ENCODE measurements around the gene RAB1B.
"Not testable (repeated sequence)": the region's sequence is repeated elsewhere in the genome, so short reads cannot be mapped to it uniquely, and the experiment has no call there.

Gene RAB1B

DNA sequence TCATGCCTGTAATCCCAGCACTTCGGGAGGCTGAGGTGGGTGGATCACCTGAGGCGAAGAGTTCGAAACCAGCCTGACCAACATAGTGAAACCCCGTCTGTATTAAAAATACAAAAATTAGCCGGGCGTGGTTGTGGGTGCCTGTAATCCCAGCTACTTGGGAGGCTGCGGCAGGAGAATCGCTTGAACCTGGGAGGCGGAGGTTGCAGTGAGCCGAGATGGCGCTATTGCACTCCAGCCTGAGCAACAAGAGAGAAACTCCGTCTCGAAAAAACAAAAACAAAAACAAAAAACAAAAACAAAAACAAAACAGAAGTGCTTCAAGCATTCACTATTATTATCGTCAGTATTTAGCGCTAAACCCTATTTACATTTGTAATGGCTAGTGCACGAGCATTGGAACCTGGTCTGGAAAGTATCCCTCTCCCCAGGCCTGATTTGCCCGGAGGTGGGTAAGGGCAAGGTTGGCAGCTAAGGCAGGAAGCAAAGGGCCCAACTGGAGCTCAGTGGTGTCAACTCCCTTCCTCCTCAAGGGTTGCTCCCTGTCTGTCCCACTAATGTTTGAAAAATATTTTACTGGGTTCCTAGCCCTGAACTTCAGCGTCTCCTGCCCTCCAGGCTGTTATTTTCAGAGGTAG lies 42.5 kb downstream of the RAB1B start:
- DNase-seq: not testable (repeated sequence)

DNA sequence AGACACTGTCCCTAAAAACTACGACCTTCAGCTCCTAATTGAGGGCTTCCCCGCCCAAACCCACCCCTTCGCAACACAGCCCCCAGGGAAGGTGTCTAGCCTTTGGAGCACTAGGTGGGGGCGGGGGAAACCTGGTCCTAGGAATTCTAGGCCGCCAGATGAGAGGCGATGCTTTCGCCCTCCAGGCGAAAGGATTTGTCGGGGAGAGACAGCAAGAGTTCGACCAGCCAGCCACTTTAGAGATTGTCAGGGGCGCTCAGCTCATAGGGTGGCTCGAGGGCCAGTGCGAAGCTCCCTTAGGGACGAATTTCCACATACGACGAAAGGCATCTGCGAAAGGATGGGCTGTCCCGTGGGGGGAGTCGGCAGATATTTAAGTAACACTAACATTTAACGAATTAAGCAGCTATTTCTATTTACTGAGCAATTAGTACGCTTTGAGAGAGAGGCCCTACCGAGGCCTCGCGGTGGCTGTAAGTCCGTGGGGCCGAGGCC lies 43.1 kb downstream of the RAB1B start:
- no peak for DNase-seq

DNA sequence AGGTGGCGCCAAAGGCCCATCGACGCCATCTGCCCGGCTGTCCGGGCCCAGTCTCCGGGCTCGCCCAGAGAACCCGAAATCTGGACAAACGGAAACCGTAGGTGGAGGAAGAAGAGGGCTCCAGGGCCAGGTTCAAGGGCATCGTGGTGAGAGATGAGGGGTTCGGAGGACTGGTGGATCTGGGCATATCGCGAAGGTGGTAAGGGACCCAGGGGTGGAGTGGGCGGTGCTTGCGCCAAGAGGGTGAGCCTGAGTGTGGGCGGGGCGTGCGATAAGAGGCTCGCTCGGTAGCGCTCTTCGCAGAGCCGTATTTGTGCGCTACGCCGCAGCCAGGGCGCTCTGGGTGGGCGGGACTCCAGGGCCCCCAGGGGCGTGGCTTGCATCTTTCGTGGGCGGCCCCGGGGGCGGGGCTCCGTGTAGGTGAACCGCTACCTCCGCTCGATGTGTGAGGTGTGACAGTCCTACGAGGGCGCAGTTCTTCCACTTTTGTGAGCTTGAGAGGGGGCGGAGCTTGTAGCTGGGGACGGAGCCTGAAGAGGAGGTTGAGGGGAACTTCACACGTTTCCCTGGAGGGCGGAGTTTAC lies 43.6 kb downstream of the RAB1B start:
- DNase-seq: peak; percentile 88 to 99 (median 96)

DNA sequence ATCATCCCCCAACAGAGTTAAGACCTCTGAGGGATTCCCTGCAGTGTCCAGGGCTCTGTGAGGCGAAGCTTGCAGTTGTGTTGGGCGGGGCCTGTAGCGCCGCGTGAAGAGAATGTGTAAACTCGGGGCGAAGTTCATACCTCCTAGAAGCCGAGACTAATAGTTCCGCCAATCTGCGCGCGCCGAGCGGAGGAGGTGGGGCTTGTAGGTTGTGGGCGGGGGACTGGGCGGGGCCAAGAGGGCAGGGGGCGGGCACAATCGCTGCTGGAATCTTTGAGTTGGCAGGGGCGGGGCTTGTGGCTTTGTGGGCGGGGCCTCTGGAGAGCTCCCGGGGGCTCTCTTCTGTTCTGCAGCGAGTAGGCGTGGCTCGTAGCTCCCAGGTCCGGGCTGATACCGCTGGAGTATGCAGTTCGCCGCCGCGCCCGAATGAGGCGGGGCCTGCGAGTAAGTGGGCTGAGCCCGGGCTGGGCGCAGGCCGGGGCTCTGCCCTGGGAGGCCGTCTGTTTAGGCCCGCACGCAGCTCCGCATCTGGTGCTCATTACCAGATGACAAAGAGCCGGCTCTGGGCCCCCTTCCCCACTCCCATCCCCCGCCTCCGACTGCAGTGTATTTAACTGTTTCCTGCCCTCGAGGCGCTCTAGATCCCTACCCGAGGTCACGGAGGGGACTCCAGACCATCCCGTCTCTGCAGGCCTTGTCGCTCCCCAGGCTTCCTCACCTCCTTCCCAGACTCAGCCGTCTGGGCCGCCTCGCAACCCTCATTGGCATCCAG lies 44.3 kb downstream of the RAB1B start:
- peak; percentile 97 to 100 (median 98) for DNase-seq

DNA sequence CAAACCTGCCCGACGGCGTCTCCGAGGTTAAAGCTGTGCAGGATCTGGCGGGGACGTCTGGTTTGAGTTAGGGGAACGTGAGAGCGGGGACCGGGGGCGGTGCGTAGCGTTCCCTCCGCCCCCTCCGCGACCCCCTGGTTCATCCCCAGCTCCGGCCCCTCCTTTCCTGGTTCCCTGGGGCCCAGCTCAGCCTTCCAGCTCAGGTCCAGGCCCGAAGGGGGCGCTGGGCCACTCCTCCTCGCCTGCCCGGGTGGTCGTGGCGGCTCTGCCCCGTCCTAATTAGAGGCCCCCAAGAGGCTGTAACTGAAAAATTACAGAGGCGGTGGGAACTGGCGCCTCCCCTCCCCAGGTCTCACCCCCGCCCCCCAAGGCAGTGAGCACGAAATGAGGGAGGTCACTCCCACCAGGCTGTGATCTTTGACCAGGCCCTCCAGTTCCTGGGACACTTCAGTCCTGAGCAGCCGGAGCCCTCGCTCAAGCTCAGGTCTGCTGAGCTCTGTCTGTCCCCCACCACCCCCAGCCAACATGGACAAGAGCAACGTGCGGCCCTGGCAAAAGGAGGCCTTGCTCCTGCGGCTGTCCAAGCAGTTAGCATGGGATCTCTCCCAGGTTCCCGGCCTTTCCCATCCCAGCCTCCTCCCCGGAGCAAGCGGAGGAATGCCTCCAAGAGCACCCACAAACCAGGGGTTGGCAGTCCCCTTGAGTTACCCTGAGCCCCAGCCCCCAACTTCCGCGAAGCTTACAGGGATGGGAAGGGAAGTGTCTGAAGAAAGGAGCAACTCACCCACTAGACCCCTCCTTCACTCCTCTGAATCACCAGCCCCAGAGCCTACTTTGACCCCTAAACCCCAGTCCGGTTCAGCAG lies 45.1 kb downstream of the RAB1B start:
- DNase-seq: no peak

DNA sequence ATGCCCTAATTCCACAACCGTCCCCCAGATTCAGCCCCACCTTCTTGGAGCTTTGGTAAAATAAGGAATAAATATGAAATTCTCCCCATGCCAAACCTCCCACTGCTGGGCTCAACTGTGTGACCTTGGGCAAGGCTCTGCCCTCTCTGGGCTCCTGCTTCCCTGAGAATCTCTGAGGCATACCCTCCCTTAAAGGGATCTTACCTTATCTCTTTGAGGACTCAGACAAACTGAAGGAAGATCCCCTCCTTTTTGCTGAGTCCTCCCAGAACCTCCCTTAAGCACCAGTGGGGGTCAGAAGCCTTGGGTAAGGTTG lies 45.7 kb downstream of the RAB1B start:
- no peak for DNase-seq

DNA sequence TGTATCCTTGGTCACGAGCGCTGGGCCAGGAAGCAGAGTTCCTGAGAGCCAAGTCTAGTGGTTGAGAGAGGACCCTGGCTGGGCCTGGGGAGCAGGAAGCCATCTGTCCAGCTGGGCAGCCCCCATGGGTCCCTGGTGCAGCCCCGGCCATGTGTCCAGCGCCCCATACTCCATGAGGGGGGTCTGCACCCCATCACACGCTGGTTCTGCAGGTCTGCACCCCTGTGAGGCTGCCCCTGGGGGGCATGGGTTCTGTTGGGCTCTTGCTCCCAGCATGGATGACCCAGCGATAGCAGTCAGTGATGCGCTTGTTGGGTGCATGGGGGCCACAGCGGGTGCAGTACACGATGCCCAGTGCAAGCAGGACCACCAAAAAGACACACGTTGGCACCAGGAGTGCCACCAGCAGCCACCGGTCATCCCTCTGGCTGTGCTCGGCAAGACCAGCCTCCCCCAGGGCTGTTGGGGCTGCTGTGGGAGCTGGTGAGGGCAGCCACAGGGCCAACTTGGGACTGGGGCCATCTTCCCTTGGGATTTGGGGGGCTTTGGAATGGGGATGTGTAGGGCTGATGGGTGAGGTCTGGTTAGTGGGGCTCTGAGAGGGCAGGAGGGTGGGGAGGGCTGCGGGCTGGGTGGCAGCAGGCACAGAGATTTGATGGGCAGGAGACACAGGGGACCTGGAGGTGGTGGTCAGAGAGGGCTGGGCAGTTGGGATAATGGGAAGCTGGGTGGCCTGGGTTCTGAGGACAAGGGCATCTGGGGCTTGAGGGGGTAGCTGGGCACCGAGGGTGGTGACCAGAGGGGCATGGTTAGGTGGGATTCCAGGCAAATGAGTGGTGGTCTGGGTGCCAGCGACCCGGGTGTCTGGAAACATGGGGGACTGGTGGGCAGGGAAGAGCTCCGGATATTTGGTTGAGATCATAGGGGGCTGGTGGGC lies 46.4 kb downstream of the RAB1B start:
- DNase-seq: no peak

DNA sequence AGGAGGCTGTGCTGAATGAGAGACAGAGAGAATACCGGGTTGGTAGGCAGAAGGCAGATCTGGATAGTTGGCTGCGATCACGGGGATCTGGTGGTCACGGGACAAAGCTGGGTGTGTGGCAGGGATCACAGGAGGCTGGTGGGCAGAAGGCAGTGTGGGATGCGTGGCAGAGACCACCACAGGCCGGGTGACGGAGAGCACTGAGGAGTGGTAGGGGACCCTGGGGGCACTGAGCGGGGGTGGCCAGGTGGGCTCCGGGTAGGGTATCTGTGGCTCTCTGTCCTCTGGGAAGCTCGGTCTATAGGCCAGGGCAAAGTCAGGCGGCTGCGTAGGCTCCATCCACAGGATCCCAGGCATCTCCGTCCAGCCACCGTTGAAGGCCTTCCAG lies 47.1 kb downstream of the RAB1B start:
- no peak for DNase-seq

DNA sequence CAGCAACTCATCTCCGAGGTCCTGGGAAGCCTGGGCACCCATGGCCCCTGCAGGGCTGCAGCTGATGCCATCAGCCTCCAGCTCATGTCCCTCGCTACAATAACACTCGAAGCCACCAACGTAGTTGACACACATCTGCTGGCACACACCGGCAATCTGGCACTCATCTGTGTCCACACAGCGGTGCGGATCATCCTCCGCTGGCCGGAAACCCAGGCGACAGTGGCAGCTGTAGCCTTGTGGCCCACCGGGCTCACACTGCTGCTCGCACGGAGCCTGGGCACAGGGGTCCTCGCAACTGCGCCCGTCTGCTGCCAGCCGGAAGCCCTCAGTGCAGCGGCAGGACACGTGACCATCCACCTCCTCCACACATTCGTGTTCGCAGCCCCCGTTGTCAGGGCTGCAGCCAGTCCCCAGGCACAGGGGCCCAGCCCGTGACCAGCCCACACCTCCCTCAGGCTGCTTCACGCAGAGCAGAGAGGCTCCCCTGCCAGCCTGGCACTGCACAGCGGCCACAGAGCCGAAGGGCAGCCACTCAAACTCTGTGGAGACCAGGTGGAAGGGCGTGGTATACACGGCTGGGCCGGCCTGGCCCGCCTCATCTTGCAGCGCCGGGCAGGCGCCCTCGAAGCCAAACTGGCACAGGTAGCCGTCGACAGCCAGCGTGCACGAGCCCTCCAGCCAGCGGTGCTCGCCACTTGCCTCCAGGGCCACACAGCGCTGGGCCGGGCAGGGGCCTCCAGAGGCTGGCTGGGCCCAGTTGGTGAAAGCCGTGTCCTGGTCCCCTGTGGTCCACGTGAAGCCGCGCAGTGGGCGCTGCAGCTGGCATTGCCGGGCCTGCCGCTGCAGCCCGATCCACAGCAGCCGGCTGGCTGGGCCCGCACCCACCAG lies 47.7 kb downstream of the RAB1B start:
- no peak for DNase-seq

DNA sequence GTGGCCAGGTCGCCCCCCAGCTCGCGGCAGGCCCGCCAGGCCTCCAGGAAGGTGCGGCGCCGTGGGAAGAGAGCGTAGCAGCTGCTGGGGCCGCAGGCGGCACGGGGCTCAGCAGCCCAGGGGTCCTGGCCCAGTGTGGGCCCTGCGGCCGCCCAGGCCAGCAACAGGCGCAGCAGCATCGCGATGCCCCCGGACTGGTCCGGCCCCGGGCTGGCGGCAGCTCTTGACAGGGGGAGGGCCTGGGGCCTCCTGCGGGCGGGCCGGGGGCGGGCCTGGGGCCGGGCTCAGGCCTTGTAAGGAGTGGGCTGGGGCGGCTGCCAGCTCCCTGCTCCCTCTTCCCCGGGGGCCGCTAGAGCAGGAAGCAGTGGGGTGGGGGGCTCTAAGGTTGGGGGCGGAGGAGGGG lies 48.4 kb downstream of the RAB1B start, which contains the start of gene CD248:
TSS of gene CD248 (minus strand) at position 196 of the 403 bp plus-strand sequence. CDS start at position 179, 17 bp downstream.
- no peak for DNase-seq

DNA sequence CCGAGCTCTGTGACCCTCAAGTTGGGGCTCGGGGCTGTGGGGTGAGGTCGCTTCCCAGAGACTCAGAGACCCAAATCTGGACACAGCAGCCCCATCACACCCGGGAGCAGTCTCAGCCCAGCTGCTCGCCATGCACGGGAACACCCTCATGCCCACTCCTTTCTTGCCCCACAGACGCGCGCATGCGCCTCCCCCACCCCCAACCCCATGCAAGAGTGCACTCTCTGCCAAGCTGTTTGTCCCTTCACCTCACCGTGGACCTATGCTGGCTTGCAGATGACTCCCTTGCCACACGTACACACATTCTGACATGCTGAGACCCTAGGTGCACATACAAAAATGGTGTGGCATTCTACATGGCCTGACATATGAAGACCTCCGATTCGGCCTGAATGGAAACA lies 48.9 kb downstream of the RAB1B start:
- no peak for DNase-seq

DNA sequence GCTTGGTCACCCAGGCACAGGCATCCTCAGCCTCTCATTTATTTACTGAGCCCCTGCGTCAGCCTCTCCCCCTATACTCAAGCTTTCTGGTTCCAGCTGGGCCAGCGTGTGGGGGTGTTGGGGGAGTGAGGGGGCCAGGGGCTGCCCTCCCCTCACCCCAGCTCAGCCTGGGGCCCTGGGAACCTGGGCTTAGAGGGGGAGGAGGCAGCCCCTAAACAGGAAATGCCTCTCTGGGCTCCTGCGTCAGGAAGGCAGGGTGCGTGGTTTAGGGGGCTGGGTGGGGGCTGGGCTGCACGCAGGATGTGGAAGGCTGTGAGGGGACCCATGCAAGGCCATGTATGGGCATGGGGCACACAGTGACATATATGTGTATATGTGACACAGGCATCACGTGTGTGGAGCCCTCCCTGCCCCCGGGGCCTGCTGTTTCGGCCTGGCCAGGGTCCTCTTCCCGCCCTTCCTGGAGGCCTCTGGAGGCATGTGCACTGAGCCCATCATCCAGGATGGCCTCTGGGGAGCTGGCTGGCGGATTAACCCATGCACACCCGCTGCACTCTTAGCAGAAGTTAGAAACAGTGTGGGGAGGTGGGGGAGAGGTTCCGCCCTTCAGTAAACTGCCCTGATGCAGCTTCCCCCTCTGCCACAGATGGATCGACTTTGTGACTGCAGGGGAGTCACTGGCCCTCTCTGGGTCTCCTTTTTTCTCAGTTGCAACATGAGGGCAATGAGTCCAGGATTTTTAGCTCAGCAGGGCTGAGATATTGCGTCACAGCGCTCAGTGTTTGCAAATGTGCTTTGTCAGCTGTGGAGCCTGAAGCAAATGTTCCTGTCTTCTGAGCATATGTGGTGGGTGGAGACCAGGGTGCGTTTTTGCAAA lies 49.5 kb downstream of the RAB1B start:
- DNase-seq: peak in 2 of 5 donors; percentile 35 to 54

DNA sequence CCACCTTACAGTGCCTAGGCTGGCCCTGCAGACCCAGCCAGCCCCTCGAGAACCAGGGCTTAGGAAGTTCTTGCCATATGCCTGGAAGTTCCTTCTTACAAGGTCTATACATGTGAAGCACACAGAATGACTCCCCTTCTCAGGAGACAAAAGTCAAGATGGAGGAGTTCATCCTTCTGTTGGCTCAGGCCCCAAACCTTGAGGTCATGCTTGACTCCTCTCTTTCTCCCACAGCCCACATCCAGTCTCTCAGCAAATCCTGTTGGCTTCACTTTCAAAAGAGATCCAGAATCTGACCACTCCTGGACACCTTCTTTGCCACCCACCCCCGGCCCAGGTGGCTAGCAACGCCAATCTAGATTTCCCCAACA lies 50.1 kb downstream of the RAB1B start:
- no peak for DNase-seq

DNA sequence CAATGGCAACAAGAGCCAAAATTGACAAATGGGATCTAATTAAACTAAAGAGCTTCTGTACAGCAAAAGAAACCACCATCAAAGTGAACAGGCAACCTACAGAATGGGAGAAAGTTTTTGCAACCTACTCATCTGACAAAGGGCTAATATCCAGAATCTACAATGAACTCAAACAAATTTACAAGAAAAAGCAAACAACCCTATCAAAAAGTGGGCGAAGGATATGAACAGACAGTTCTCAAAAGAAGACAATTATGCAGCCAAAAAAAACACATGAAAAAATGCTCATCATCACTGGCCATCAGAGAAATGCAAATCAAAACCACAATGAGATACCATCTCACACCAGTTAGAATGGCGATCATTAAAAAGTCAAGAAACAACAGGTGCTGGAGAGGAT lies 51.9 kb downstream of the RAB1B start:
- DNase-seq: not testable (repeated sequence)

DNA sequence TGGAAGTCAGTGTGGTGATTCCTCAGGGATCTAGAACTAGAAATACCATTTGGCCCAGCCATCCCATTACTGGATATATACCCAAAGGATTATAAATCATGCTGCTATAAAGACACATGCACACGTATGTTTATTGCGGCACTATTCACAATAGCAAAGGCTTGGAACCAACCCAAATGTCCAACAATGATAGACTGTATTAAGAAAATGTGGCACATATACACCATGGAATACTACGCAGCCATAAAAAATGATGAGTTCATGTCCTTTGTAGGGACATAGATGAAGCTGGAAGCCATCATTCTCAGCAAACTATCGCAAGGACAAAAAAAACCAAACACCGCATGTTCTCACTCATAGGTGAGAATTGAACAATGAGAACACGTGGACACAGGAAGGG lies 52.3 kb downstream of the RAB1B start:
- DNase-seq: not testable (repeated sequence)

DNA sequence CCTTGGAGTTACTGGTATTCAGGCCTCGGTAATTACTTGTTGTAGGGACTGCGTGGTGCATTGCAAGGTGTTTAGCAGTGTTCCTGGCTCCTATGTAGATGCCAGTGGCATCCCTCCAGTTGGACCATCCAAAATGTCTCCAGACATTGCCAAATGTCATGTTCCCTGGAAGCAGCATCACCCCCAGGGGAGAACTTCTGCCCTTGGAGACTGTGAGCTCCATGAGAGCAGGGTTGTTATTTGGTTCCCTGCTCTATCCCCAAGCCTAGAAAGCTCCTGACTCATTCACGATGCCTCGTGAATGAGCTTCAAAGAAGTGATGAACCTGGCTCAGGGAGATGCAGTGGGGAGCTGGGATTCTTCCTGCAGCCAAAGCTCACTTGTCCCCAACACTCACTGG lies 53.2 kb downstream of the RAB1B start:
- no peak for DNase-seq

DNA sequence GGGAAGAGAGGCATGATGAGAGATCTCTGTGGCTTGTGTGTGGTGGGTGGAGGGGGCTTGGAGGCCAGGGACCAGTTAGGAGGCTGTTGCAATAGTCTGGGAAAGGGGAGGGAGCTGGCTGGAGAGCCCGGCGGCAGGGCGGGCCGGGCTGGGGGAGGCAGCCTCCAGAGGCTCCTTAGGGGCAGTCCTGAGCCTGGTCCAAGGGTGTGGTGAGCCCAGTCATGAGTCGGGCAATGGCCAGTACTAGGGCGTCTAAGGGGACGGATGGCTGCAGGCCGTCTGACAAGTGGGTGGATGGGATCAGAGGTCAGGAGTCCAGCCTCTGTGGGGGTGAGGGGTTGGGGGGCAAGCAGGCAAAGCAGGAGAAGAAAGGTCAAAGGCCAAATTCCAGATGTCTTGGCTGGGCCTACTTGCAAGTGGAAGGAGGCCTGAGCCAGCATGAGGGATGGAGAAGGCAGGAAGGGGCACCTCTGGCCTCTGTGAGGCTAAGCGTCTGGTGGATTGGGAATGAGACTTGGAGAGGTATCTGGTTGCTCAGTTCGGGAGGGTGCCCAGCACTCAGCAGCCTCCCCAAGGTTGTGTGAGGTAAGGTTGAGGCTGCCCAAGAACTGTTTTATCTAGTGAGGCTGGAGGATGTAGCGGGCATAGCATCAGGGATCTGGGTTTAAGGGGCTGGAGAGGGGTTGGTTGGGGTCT lies 54.4 kb downstream of the RAB1B start:
- DNase-seq: no peak

DNA sequence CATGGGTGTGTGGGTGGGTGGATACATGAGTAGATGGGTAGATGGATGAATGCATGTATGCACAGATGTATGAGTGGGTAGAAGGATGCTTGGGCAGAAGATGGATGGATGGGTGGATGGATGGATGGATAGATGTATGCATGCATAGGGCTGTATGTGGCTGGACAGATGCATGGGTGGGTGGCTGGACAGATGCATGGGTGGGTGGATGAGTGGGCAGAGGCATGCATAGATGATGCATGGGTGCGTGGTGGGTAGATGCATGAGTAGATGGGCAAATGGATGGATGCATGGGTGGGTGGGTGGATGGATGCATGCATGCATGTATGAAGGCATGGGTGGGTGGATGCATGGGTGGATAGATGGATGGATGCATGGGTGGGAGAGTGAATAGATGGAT lies 55.2 kb downstream of the RAB1B start:
- DNase-seq: no peak

DNA sequence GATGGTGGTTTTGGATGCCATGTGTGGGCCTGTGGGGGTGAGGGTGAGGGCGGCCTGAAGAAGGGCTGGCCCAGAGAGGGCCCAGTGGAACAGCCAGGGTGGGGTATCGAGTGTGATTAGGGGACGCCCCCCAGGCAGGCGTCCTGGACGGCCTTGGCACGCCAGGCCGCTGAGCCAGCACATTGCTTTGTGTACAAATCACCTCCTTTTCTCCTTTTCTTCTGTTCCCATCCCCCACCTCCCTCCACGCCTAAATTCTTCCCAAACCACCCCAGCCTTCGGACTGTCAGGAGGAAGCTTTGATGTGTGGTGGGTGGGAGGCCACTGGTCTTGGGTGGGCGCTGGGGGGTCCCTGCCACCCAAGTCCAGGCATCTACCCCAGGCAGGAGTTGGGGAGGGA lies 56.2 kb downstream of the RAB1B start:
- DNase-seq: no peak
